NT2/D1 (cell line): Measurements from ENCODE around the gene SLC16A10.

Source experiments
- YY1 ChIP-seq: IDR thresholded peaks from 2 replicates; pipeline ENCODE4 v1.6.1; 2011; ENCODE audit not compliant: insufficient read length, insufficient read depth
- ZNF274 ChIP-seq: IDR thresholded peaks from 2 replicates; pipeline ENCODE4 v1.6.1; 2011; ENCODE audit warnings: mild to moderate bottlenecking, low read depth, low read length

GRCh38 chr6:111199935-111200334, 112.6 kb downstream of the SLC16A10 start:
- TF ChIP-seq YY1 (no peak), ZNF274 (no peak)
